Keratinocyte (primary cell): ENCODE measurements around the gene MYORG.

Source experiments
- CTCF ChIP-seq, 3 experiments: IDR thresholded peaks in 1 of 3; conservative IDR thresholded peaks in 1 of 3; optimal IDR thresholded peaks in 1 of 3; 2 replicates in 2 of 3; 3 replicates in 1 of 3; pipeline versions ENCODE3 to v1.5.1; 2011; ENCODE audit warnings: low read length in 3 of 3, mild to moderate bottlenecking in 3 of 3, moderate library complexity in 2 of 3, control low read depth in 1 of 3, inconsistent platforms in 1 of 3; ENCODE audit not compliant: insufficient read depth in 2 of 3; ENCODE audit errors: extremely low read depth in 1 of 3
- EZH2 ChIP-seq: IDR thresholded peaks from one replicate; pipeline ENCODE4 v1.6.1; 2012; ENCODE audit warnings: inconsistent platforms, mild to moderate bottlenecking, low read length, moderate library complexity

- TF ChIP-seq EZH2 (no peak), CTCF (optimal IDR thresholded peaks at IDR 0.05 in 1 of 3, IDR thresholded peaks at IDR 0.05 in 1 of 3, conservative IDR thresholded peaks at IDR 0.05 in 1 of 3; ENCODE audit: extremely low read depth in 1 of 3, insufficient read depth in 2 of 3, low read length in 3 of 3) (peak in 2 of 3 experiments; percentile 21 to 41)
Observed at GRCh38 chr9:34375901-34376595, 650 bp downstream of the MYORG start.
